Endothelial cell (in vitro differentiated cells): ENCODE measurements around the gene SEPHS1. TPM values are rescaled to one million over a fixed set of nuclear protein-coding genes. Genes with fewer than 3 reads are reported as not detected.

Source experiments
- DNase-seq: peaks from one replicate; pipeline ENCODE4 v3.0.0; 2021; ENCODE audit warnings: low spot score
- H3K27ac Mint-ChIP-seq: one replicate; pipeline ENCODE4 v1.8.0; 2021; ENCODE audit warnings: mixed read lengths, inconsistent platforms; ENCODE audit not compliant: unreplicated experiment
- H3K27me3 Mint-ChIP-seq: one replicate; pipeline ENCODE4 v1.8.0; 2021; ENCODE audit warnings: mild to moderate bottlenecking, moderate library complexity, mixed read lengths, inconsistent platforms; ENCODE audit not compliant: unreplicated experiment
- H3K36me3 Mint-ChIP-seq: one replicate; pipeline ENCODE4 v1.8.0; 2021; ENCODE audit warnings: mild to moderate bottlenecking, low read depth, mixed read lengths, inconsistent platforms; ENCODE audit not compliant: unreplicated experiment
- H3K4me1 Mint-ChIP-seq: one replicate; pipeline ENCODE4 v1.8.0; 2021; ENCODE audit warnings: mild to moderate bottlenecking, mixed read lengths, inconsistent platforms; ENCODE audit not compliant: unreplicated experiment
- H3K4me3 Mint-ChIP-seq: one replicate; pipeline ENCODE4 v1.8.0; 2021; ENCODE audit warnings: mild to moderate bottlenecking, mixed read lengths, inconsistent platforms; ENCODE audit not compliant: unreplicated experiment
- H3K9me3 Mint-ChIP-seq: one replicate; pipeline ENCODE4 v1.8.0; 2021; ENCODE audit warnings: mixed read lengths, inconsistent platforms; ENCODE audit not compliant: unreplicated experiment
- CTCF ChIP-seq: fragments of 200-600 bp; sonication (generic); IDR thresholded peaks from one replicate; pipeline ENCODE4 v1.5.0; 2021; ENCODE audit warnings: antibody characterized with exemption; ENCODE audit not compliant: unreplicated experiment
- total RNA-seq: library from RNA; stranded (reverse); fragmentation: NEBNext Ultra II Directional; extraction: Animal tissue kit (Norgen Biotek cat#: 25700); gene quantifications from one replicate; pipeline ENCODE4 v1.2.1, GENCODE V29; 2021; ENCODE audit not compliant: unreplicated experiment

SEPHS1 gene
- total RNA-seq, 1 donor from 2014 or later: 74.9 TPM

DNA sequence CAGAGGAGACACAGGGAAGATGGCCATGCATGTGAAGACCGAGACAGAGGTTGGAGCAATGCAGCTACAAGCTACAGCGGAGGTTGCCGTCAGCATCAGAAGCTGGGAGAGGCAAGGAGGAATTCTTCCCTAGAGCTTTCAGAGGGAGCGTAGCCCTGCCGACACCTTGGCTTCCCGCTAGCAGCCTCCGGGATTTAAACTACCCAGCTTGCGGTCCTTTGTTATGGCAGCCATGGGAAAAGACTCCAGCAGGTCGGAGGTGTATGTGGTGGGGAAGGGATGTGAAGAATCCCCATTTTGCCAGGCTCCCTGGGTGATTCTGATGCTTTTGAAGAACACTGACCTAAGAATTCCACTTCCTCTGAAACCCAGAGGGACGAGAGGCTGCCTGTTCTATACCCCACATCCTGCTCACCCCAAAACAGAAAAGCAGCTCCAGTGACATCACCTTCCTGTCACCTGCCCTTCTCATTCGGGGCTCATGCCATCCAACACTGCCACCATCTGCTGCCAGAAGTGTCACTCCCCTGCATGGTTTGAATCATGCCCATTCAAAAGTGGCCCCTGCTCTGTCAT is 3.3 kb upstream of the SEPHS1 start:
- no peak overlapping the region for H3K27ac Mint-ChIP-seq
- H3K4me3 Mint-ChIP-seq: no peak overlapping the region
- peaks cover 13% of the 10 kb centered on the region for H3K27me3 Mint-ChIP-seq
- no peak for DNase-seq
- peaks cover 3% of the 10 kb centered on the region for H3K36me3 Mint-ChIP-seq
- H3K9me3 Mint-ChIP-seq: no peaks in the 10 kb centered on the region
- H3K4me1 Mint-ChIP-seq: peaks cover 29% of the 10 kb centered on the region
- no peak for TF ChIP-seq CTCF

- Mint-ChIP-seq H3K4me1 (peaks cover 36% of the 10 kb centered on the region), H3K27me3 (peaks cover 15% of the 10 kb centered on the region), H3K36me3 (peaks cover 6% of the 10 kb centered on the region), H3K9me3 (no peaks in the 10 kb centered on the region), H3K4me3 (peak overlapping the region; percentile 86), H3K27ac (peak overlapping the region; percentile 61)
- no peak for TF ChIP-seq CTCF
- DNase-seq: peak; percentile 50
These were observed 1.6 kb upstream of the SEPHS1 start for GRCh38 chr10:13349463-13350274.

- Mint-ChIP-seq H3K9me3 (no peaks in the 10 kb centered on the region), H3K36me3 (peaks cover 13% of the 10 kb centered on the region), H3K27ac (no peak overlapping the region), H3K27me3 (peaks cover 15% of the 10 kb centered on the region), H3K4me3 (no peak overlapping the region), H3K4me1 (peaks cover 35% of the 10 kb centered on the region)
- no peak for TF ChIP-seq CTCF
- peak; percentile 74 for DNase-seq
These were observed 465 bp downstream of the SEPHS1 start for GRCh38 chr10:13347500-13348156.

GRCh38 chr10:13347043-13347499 is 1.0 kb downstream of the SEPHS1 start:
- peak; percentile 31 for DNase-seq
- H3K27me3 Mint-ChIP-seq: peaks cover 15% of the 10 kb centered on the region
- peaks cover 13% of the 10 kb centered on the region for H3K36me3 Mint-ChIP-seq
- H3K9me3 Mint-ChIP-seq: no peaks in the 10 kb centered on the region
- peak overlapping the region; percentile 79 for H3K27ac Mint-ChIP-seq
- TF ChIP-seq CTCF: no peak
- H3K4me3 Mint-ChIP-seq: peak overlapping the region; percentile 96
- peaks cover 30% of the 10 kb centered on the region for H3K4me1 Mint-ChIP-seq
